IMR-90 (cell line): ENCODE measurements around the gene FOXP1. TPM values are rescaled to one million over a fixed set of nuclear protein-coding genes. Genes with fewer than 3 reads are reported as not detected.

Source experiments
- ATAC-seq: fragments of 200-7000 bp; cut with Tn5 transposase; 2 replicates; pipeline ENCODE4 v1.9.1; 2020; ENCODE audit warnings: low read depth, mild to moderate bottlenecking, moderate library complexity
- BruUV-seq: library from RNA; stranded (reverse); fragments of 400-500 nt; replicated peaks from 2 replicates; lab custom pipeline; 2021; lab: Mats Ljungman, UMichigan
- CTCF ChIA-PET: fragments of 300-600 bp; formaldehyde crosslinking; extraction: SDS; loops from one replicate; lab custom pipeline; 2021; ENCODE audit warnings: antibody characterized with exemption; lab: Yijun Ruan, JAX
- POLR2A ChIA-PET: fragments of 300-600 bp; sonication (Branson Sonifier 250); formaldehyde crosslinking; loops from one replicate; lab custom pipeline; 2022; ENCODE audit warnings: antibody characterized with exemption; ENCODE audit not compliant: unreplicated experiment; lab: Charles Lee
- DNase-seq: peaks from one replicate; pipeline ENCODE4 v3.0.0; 2013
- H2AFZ ChIP-seq: replicated peaks from 2 replicates; pipeline ENCODE3; 2013; ENCODE audit warnings: low read length, mild to moderate bottlenecking; ENCODE audit not compliant: poor library complexity
- H2AK5ac ChIP-seq: 2 replicates; pipeline ENCODE4 v1.6.1; 2013; ENCODE audit warnings: low read depth, low read length, inconsistent platforms
- H2AK9ac ChIP-seq: replicated peaks from 2 replicates; pipeline ENCODE3; 2013; ENCODE audit warnings: mild to moderate bottlenecking, low read depth, low read length, moderate library complexity; ENCODE audit not compliant: poor library complexity
- H2BK120ac ChIP-seq: 2 replicates; pipeline ENCODE4 v1.6.1; 2013; ENCODE audit warnings: low read depth, low read length, inconsistent platforms
- H2BK15ac ChIP-seq: 3 replicates; pipeline ENCODE4 v1.6.1; 2013; ENCODE audit warnings: low read depth, low read length, inconsistent platforms
- H2BK20ac ChIP-seq: 2 replicates; pipeline ENCODE4 v1.6.1; 2013; ENCODE audit warnings: low read depth, mild to moderate bottlenecking, inconsistent platforms, low read length, moderate library complexity
- H2BK5ac ChIP-seq: 2 replicates; pipeline ENCODE4 v1.6.1; 2013; ENCODE audit warnings: mild to moderate bottlenecking, low read depth, low read length, inconsistent platforms; ENCODE audit not compliant: poor library complexity, severe bottlenecking
- H3K14ac ChIP-seq: replicated peaks from 2 replicates; pipeline ENCODE4 v1.6.1; 2013; ENCODE audit warnings: low read depth, low read length, inconsistent platforms
- H3K18ac ChIP-seq: 2 replicates; pipeline ENCODE4 v1.6.1; 2013; ENCODE audit warnings: low read depth, low read length, control low read depth
- H3K23ac ChIP-seq: 2 replicates; pipeline ENCODE4 v1.6.1; 2013; ENCODE audit warnings: low read depth, low read length, inconsistent platforms
- H3K27ac ChIP-seq: 2 replicates; pipeline ENCODE4 v1.5.1; 2013; ENCODE audit warnings: mild to moderate bottlenecking, control low read depth, low read length; ENCODE audit not compliant: insufficient read depth
- H3K27me3 ChIP-seq: 2 replicates; pipeline ENCODE4 v1.6.1; 2013; ENCODE audit warnings: low read length; ENCODE audit not compliant: control insufficient read depth, insufficient read depth
- H3K36me3 ChIP-seq: 2 replicates; pipeline ENCODE4 v1.6.1; 2013; ENCODE audit warnings: low read length, mixed read lengths; ENCODE audit not compliant: control insufficient read depth, insufficient read depth
- H3K4ac ChIP-seq: 2 replicates; pipeline ENCODE4 v1.6.1; 2013; ENCODE audit warnings: low read depth, low read length, inconsistent platforms
- H3K4me1 ChIP-seq: 2 replicates; pipeline ENCODE4 v1.6.1; 2013; ENCODE audit warnings: low read length, mixed read lengths; ENCODE audit not compliant: control insufficient read depth, insufficient read depth
- H3K4me2 ChIP-seq: 2 replicates; pipeline ENCODE4 v1.6.1; 2013; ENCODE audit warnings: low read depth, mild to moderate bottlenecking, control low read depth, low read length, moderate library complexity
- H3K4me3 ChIP-seq: 2 replicates; pipeline ENCODE4 v1.5.1; 2013; ENCODE audit warnings: low read depth, mild to moderate bottlenecking, control low read depth, low read length, moderate library complexity; ENCODE audit not compliant: insufficient read depth
- H3K56ac ChIP-seq: 2 replicates; pipeline ENCODE4 v1.6.1; 2013; ENCODE audit warnings: low read length, inconsistent platforms; ENCODE audit not compliant: insufficient read depth; ENCODE audit errors: extremely low read depth
- H3K79me1 ChIP-seq, 2 experiments: 2 replicates each; pipeline ENCODE4 v1.6.1; 2013; ENCODE audit warnings: low read length in 2 of 2, inconsistent platforms in 1 of 2, low read depth in 1 of 2
- H3K9ac ChIP-seq: 2 replicates; pipeline ENCODE4 v1.6.1; 2013; ENCODE audit warnings: low read depth, low read length, control low read depth
- H3K9me1 ChIP-seq: 2 replicates; pipeline ENCODE4 v1.6.1; 2013; ENCODE audit warnings: low read length, inconsistent platforms; ENCODE audit not compliant: insufficient read depth
- H3K9me3 ChIP-seq: 2 replicates; pipeline ENCODE4 v1.6.1; 2013; ENCODE audit warnings: low read length; ENCODE audit not compliant: control insufficient read depth, insufficient read depth
- H4K20me1 ChIP-seq: 2 replicates; pipeline ENCODE4 v1.6.1; 2013; ENCODE audit warnings: low read length, inconsistent platforms; ENCODE audit not compliant: insufficient read depth
- H4K5ac ChIP-seq: 2 replicates; pipeline ENCODE4 v1.6.1; 2013; ENCODE audit warnings: mild to moderate bottlenecking, low read depth, low read length, control low read depth
- H4K8ac ChIP-seq, 2 experiments: 2 replicates each; pipeline ENCODE4 v1.6.1; 2013; ENCODE audit warnings: low read depth in 2 of 2, low read length in 2 of 2, control low read depth in 1 of 2, inconsistent platforms in 1 of 2
- H4K91ac ChIP-seq: 2 replicates; pipeline ENCODE4 v1.6.1; 2013; ENCODE audit warnings: low read depth, low read length, inconsistent platforms; ENCODE audit not compliant: insufficient read depth
- CHD1 ChIP-seq: IDR thresholded peaks from 2 replicates; pipeline ENCODE4 v1.6.1; 2012; ENCODE audit warnings: low read depth, low read length, improper control_type of control experiment
- FOS ChIP-seq: fragments of 150-350 bp; IDR thresholded peaks from 2 replicates; pipeline ENCODE4 v1.6.1; 2016; ENCODE audit warnings: low read depth, low read length
- MAZ ChIP-seq: IDR thresholded peaks from 2 replicates; pipeline ENCODE4 v1.6.1; 2012; ENCODE audit warnings: low read depth, mild to moderate bottlenecking, low read length, improper control_type of control experiment, moderate library complexity, borderline replicate concordance
- MXI1 ChIP-seq: IDR thresholded peaks from 2 replicates; pipeline ENCODE4 v1.6.1; 2012; ENCODE audit warnings: low read depth, mild to moderate bottlenecking, low read length, moderate library complexity, borderline replicate concordance
- RCOR1 ChIP-seq: IDR thresholded peaks from 2 replicates; pipeline ENCODE4 v1.6.1; 2012; ENCODE audit warnings: mild to moderate bottlenecking, low read length, improper control_type of control experiment; ENCODE audit not compliant: insufficient replicate concordance
- SMC3 ChIP-seq: fragments of 150-350 bp; IDR thresholded peaks from 2 replicates; pipeline ENCODE4 v1.6.1; 2016; ENCODE audit warnings: low read depth, mild to moderate bottlenecking, antibody characterized with exemption, low read length, moderate library complexity
- WGBS, 2 experiments: methylation state at CpG; one replicate each; pipeline versions ENCODE4 v1.1.5 to v1.1.7; 2013; ENCODE audit warnings: missing lambda C conversion rate in 2 of 2; ENCODE audit not compliant: insufficient read length in 1 of 2; ENCODE audit errors: extremely low coverage in 2 of 2; 5-methylcytosine and 5-hydroxymethylcytosine counted together
- dilution Hi-C: fragments of 300-500 bp; cut with HindIII; formaldehyde crosslinking; loops from one replicate; pipeline ENCODE4 v1.14.3; 2018; ENCODE audit warnings: low sequenced_read_pairs; ENCODE audit not compliant: unreplicated experiment
- in situ Hi-C: fragments of 300-500 bp; cut with MboI; formaldehyde crosslinking; loops from 3 replicates; pipeline ENCODE4 v1.14.3; 2019; ENCODE audit warnings: low sequenced_read_pairs, inconsistent platforms, mixed read lengths
- intact Hi-C: fragments of 100-400 bp; cut with micrococcal nuclease; formaldehyde crosslinking; loops from 2 replicates; pipeline ENCODE4 v1.10.0; 2022
- polyA plus RNA-seq, 3 experiments: library from polyadenylated mRNA; depleted of rRNA; stranded (reverse); fragments of >200 nt; gene quantifications; 2 replicates each; pipeline ENCODE4 v1.2.3, GENCODE V29; 2012; ENCODE audit warnings: low replicate concordance in 1 of 3
- total RNA-seq: library from RNA; depleted of rRNA; stranded (reverse); fragments of >200 nt; gene quantifications from 2 replicates; pipeline ENCODE4 v1.2.3, GENCODE V29; 2012

Gene FOXP1
- total and polyA plus RNA-seq, 2 of the 4 experiments (the other 2 are of a cell fraction) = 37.0 to 132 TPM

GRCh38 chr3:71166339-71167240 lies 416.9 kb downstream of the FOXP1 start:
- WGBS, 2 experiments = 100% methylated on average over 1 of the region's 10 CpGs; no CpG with 5 or more reads in 1 of the 2 experiments
- Histone ChIP-seq H2BK120ac (peak overlapping the region; percentile 82; the same call in 1 of the 2 replicates), H3K18ac (peak overlapping the region; percentile 62), H3K79me1 (peaks cover 0 to 20% of the 10 kb centered on the region in 2 experiments; a peak in 3 of 4 replicates), H3K4me1 (peaks cover 13% of the 10 kb centered on the region), H4K8ac (peak overlapping the region; percentile 4 to 59; a peak in 3 of 4 replicates), H3K4me2 (no peak overlapping the region), H4K91ac (peak overlapping the region; percentile 79), H3K9ac (no peak overlapping the region), H3K4ac (peak overlapping the region; percentile 81), H3K36me3 (no peaks in the 10 kb centered on the region), H3K27me3 (no peaks in the 10 kb centered on the region), H4K5ac (peak overlapping the region; percentile 90), H2BK5ac (peak overlapping the region; percentile 73), H3K9me1 (peaks cover 7% of the 10 kb centered on the region), H4K20me1 (no peaks in the 10 kb centered on the region), H2AK5ac (peak overlapping the region; percentile 95), H3K23ac (peak overlapping the region; percentile 52; the same call in 1 of the 2 replicates), H2AK9ac (peak overlapping the region; percentile 37), H2BK20ac (peak overlapping the region; percentile 97), H3K14ac (peak overlapping the region; percentile 90), H2BK15ac (peak overlapping the region; percentile 85; the same call in 1 of the 3 replicates), H3K56ac (no peak overlapping the region), H3K9me3 (no peaks in the 10 kb centered on the region), H3K27ac (peak overlapping the region; percentile 60; the same call in 1 of the 2 replicates), H3K4me3 (no peak overlapping the region), H2AFZ (no peak overlapping the region)
- dilution Hi-C loops = no loop called here
- in situ Hi-C loops = no loop called here
- ChIA-PET CTCF (no interaction called here), POLR2A (no interaction called here)
- TF ChIP-seq CHD1 (no peak), RCOR1 (no peak), MAZ (no peak), MXI1 (no peak), FOS (no peak), SMC3 (no peak)
- ATAC-seq (no peak), DNase-seq (no peak)
- intact Hi-C loops = loop anchor here (5.0 kb wide), 1 partner anchor 99 kb away; no protein-coding TSS in a partner anchor
- no TSS peak for BruUV-seq
